A549 (cell line): Measurements from ENCODE around the gene KIAA1755. TPM values are rescaled to one million over a fixed set of nuclear protein-coding genes. Genes with fewer than 3 reads are reported as not detected.

Source experiments
- ATAC-seq, 2 experiments: fragments of 200-7000 bp in 1 of 2; fragments of >200 bp in 1 of 2; cut with Nextera tagmentation in 1 of 2; cut with Tn5 transposase in 1 of 2; 3 replicates each; pipeline versions ENCODE4 v1.8.0 to v1.9.1; 2018 to 2020; ENCODE audit warnings: mild to moderate bottlenecking in 1 of 2, moderate library complexity in 1 of 2
- CTCF ChIA-PET: fragments of 300-600 bp; sonication (Branson Sonifier 250); formaldehyde crosslinking; extraction: SDS; loops from one replicate; lab custom pipeline; 2021; ENCODE audit warnings: antibody characterized with exemption, inconsistent platforms; lab: Yijun Ruan, JAX
- POLR2A ChIA-PET: fragments of 350-600 bp; formaldehyde crosslinking; extraction: SDS; loops from one replicate; lab custom pipeline; 2021; ENCODE audit warnings: antibody characterized with exemption, inconsistent platforms; lab: Yijun Ruan, JAX
- DNase-seq, 2 experiments: peaks; one replicate each; pipeline versions ENCODE4 v3.0.0 to v3.0.0-alpha.2; 2011 to 2016; ENCODE audit warnings: low read depth in 1 of 2, low spot score in 1 of 2
- FAIRE-seq: peaks from 2 replicates; lab custom pipeline; 2011; peaks lifted over from hg19 to GRCh38; lab: Jason Lieb, UNC
- H3K27ac ChIP-seq, 2 experiments: fragments of >200 bp; sonication (Bioruptor Twin); formaldehyde crosslinking; 3 replicates each; pipeline ENCODE4 v1.5.1; 2016 to 2017
- H3K4me1 ChIP-seq: fragments of >200 bp; sonication (Bioruptor Twin); formaldehyde crosslinking; 3 replicates; pipeline ENCODE4 v1.6.1; 2016
- H3K4me2 ChIP-seq: fragments of >200 bp; sonication (Bioruptor Twin); formaldehyde crosslinking; 3 replicates; pipeline ENCODE4 v1.6.1; 2016
- H3K4me3 ChIP-seq: fragments of >200 bp; sonication (Bioruptor Twin); formaldehyde crosslinking; 3 replicates; pipeline ENCODE4 v1.5.1; 2016
- H3K9me3 ChIP-seq: fragments of >200 bp; sonication (Bioruptor Twin); formaldehyde crosslinking; 3 replicates; pipeline ENCODE4 v1.6.1; 2016
- BHLHE40 ChIP-seq: IDR thresholded peaks from 2 replicates; pipeline ENCODE4 v1.6.1; 2012; ENCODE audit warnings: low read depth, low read length, inconsistent platforms
- CBX8 ChIP-seq: fragments of 200-600 bp; sonication (generic); IDR thresholded peaks from 2 replicates; pipeline ENCODE4 v1.6.1; 2016
- CEBPB ChIP-seq, 2 experiments: fragments of >200 bp in 1 of 2; sonication (Bioruptor Twin) in 1 of 2; formaldehyde crosslinking in 1 of 2; IDR thresholded peaks; 2 replicates each; pipeline ENCODE4 v1.6.1; 2012 to 2016
- CHD2 ChIP-seq: fragments of 150-350 bp; IDR thresholded peaks from 2 replicates; pipeline ENCODE4 v1.6.1; 2014; ENCODE audit warnings: low read length; ENCODE audit not compliant: partially characterized antibody
- CHD4 ChIP-seq: fragments of 200-600 bp; sonication (generic); IDR thresholded peaks from 2 replicates; pipeline ENCODE4 v1.6.1; 2016; ENCODE audit warnings: antibody characterized with exemption, mild to moderate bottlenecking, borderline replicate concordance
- EHF ChIP-seq: fragments of 250-450 bp; sonication (Bioruptor Pico); IDR thresholded peaks from 2 replicates; pipeline ENCODE4 v1.5.0; 2020; ENCODE audit warnings: mild to moderate bottlenecking
- EHMT2 ChIP-seq: fragments of 200-600 bp; sonication (generic); IDR thresholded peaks from 2 replicates; pipeline ENCODE4 v1.6.1; 2016; ENCODE audit warnings: antibody characterized with exemption, low read depth, mild to moderate bottlenecking, moderate library complexity
- ESRRA ChIP-seq: fragments of 150-350 bp; IDR thresholded peaks from 2 replicates; pipeline ENCODE4 v1.6.1; 2014; ENCODE audit warnings: mild to moderate bottlenecking, low read length, borderline replicate concordance
- FOSB ChIP-seq: fragments of 250-450 bp; sonication (Bioruptor Pico); IDR thresholded peaks from 2 replicates; pipeline ENCODE4 v1.5.0; 2020; ENCODE audit warnings: mild to moderate bottlenecking, moderate library complexity
- FOXS1 ChIP-seq: fragments of 250-450 bp; sonication (Bioruptor Pico); IDR thresholded peaks from 2 replicates; pipeline ENCODE4 v1.5.0; 2020; ENCODE audit warnings: mild to moderate bottlenecking, moderate library complexity
- GATA3 ChIP-seq: IDR thresholded peaks from 2 replicates; pipeline ENCODE4 v1.6.1; 2012; ENCODE audit warnings: borderline replicate concordance
- HES2 ChIP-seq: fragments of >200 bp; sonication (Bioruptor Twin); formaldehyde crosslinking; IDR thresholded peaks from 2 replicates; pipeline ENCODE4 v1.6.1; 2016
- HEYL ChIP-seq: fragments of 250-450 bp; sonication (Bioruptor Pico); IDR thresholded peaks from 2 replicates; pipeline ENCODE4 v1.8.0; 2021; ENCODE audit warnings: mild to moderate bottlenecking, moderate library complexity
- HMGXB4 ChIP-seq: fragments of 250-450 bp; sonication (Bioruptor Pico); IDR thresholded peaks from 2 replicates; pipeline ENCODE4 v1.5.0; 2021; ENCODE audit warnings: mild to moderate bottlenecking, moderate library complexity, borderline replicate concordance
- HOXA7 ChIP-seq: fragments of 250-450 bp; sonication (Bioruptor Pico); IDR thresholded peaks from 2 replicates; pipeline ENCODE4 v1.5.0; 2020; ENCODE audit warnings: mild to moderate bottlenecking, moderate library complexity
- HOXB5 ChIP-seq: fragments of 250-450 bp; sonication (Bioruptor Pico); IDR thresholded peaks from 2 replicates; pipeline ENCODE4 v1.5.0; 2020; ENCODE audit warnings: mild to moderate bottlenecking, moderate library complexity
- KDM5A ChIP-seq: fragments of 200-600 bp; sonication (generic); IDR thresholded peaks from 2 replicates; pipeline ENCODE4 v1.6.1; 2016; ENCODE audit warnings: antibody characterized with exemption, mild to moderate bottlenecking
- MAFK ChIP-seq: fragments of 450-650 bp; IDR thresholded peaks from 2 replicates; pipeline ENCODE4 v1.6.1; 2014; ENCODE audit not compliant: partially characterized antibody
- MAX ChIP-seq: IDR thresholded peaks from 2 replicates; pipeline ENCODE4 v1.6.1; 2012
- MAZ ChIP-seq: fragments of 150-350 bp; IDR thresholded peaks from 2 replicates; pipeline ENCODE4 v1.6.1; 2014; ENCODE audit warnings: antibody characterized with exemption, low read depth, low read length, borderline replicate concordance
- MYC ChIP-seq: IDR thresholded peaks from 2 replicates; pipeline ENCODE4 v1.6.1; 2012; ENCODE audit warnings: mild to moderate bottlenecking, inconsistent platforms, low read length, improper control_type of control experiment, borderline replicate concordance
- NPAS2 ChIP-seq: fragments of 250-450 bp; sonication (Bioruptor Pico); IDR thresholded peaks from 2 replicates; pipeline ENCODE4 v1.8.0; 2022; ENCODE audit warnings: mild to moderate bottlenecking, moderate library complexity, borderline replicate concordance
- NR3C1 ChIP-seq: fragments of >200 bp; sonication (Bioruptor Twin); formaldehyde crosslinking; IDR thresholded peaks from 3 replicates; pipeline ENCODE4 v1.6.1; 2017
- PHF8 ChIP-seq: fragments of 200-600 bp; sonication (generic); IDR thresholded peaks from 2 replicates; pipeline ENCODE4 v1.6.1; 2016; ENCODE audit warnings: low read depth, mild to moderate bottlenecking, antibody characterized with exemption, moderate library complexity, borderline replicate concordance
- POLR2AphosphoS2 ChIP-seq: conservative IDR thresholded peaks from 2 replicates; pipeline ENCODE4 v1.6.1; 2012; ENCODE audit warnings: low read length, improper control_type of control experiment, inconsistent platforms
- RAD21 ChIP-seq, 2 experiments: fragments of >200 bp in 1 of 2; sonication (Bioruptor Twin) in 1 of 2; formaldehyde crosslinking in 1 of 2; IDR thresholded peaks in 1 of 2; conservative IDR thresholded peaks in 1 of 2; 2 replicates in 1 of 2; 3 replicates in 1 of 2; pipeline ENCODE4 v1.6.1; 2012 to 2018; ENCODE audit warnings: inconsistent platforms in 1 of 2
- RARB ChIP-seq: fragments of 250-450 bp; sonication (Bioruptor Pico); IDR thresholded peaks from 2 replicates; pipeline ENCODE4 v1.8.0; 2021; ENCODE audit warnings: mild to moderate bottlenecking, moderate library complexity
- RCOR1 ChIP-seq: fragments of 150-350 bp; IDR thresholded peaks from 2 replicates; pipeline ENCODE4 v1.6.1; 2014; ENCODE audit warnings: antibody characterized with exemption, low read length, low read depth
- RFX5 ChIP-seq: fragments of 450-650 bp; IDR thresholded peaks from 2 replicates; pipeline ENCODE4 v1.7.1; 2014; ENCODE audit warnings: antibody characterized with exemption, mild to moderate bottlenecking, moderate library complexity
- SMC3 ChIP-seq: fragments of >200 bp; sonication (Bioruptor Twin); formaldehyde crosslinking; IDR thresholded peaks from 3 replicates; pipeline ENCODE4 v1.6.1; 2018; ENCODE audit warnings: inconsistent platforms
- USF2 ChIP-seq: fragments of 450-650 bp; IDR thresholded peaks from 2 replicates; pipeline ENCODE4 v1.6.1; 2014; ENCODE audit warnings: antibody characterized with exemption
- ZC3H11A ChIP-seq: fragments of 450-650 bp; IDR thresholded peaks from 2 replicates; pipeline ENCODE4 v1.6.1; 2014; ENCODE audit warnings: antibody characterized with exemption, mild to moderate bottlenecking
- ZNF302 ChIP-seq: fragments of 250-450 bp; sonication (Bioruptor Pico); IDR thresholded peaks from 2 replicates; pipeline ENCODE4 v1.9.0; 2021; ENCODE audit warnings: inconsistent platforms, mild to moderate bottlenecking, moderate library complexity
- ZSCAN20 ChIP-seq: fragments of 250-450 bp; sonication (Bioruptor Pico); IDR thresholded peaks from 2 replicates; pipeline ENCODE4 v1.8.0; 2022; ENCODE audit warnings: mild to moderate bottlenecking, moderate library complexity
- WGBS: methylation state at CpG from one replicate; pipeline ENCODE4 v1.1.6; 2017; ENCODE audit errors: missing lambda C conversion rate; 5-methylcytosine and 5-hydroxymethylcytosine counted together
- polyA plus RNA-seq, 4 experiments: library from polyadenylated mRNA; depleted of rRNA in 3 of 4; stranded (reverse); fragments of >200 nt; fragmentation: RNase III in 1 of 4; extraction: RNeasy Plus Mini Kit Qiagen cat#74134 plus additional on column Dnase treatment in 1 of 4; gene quantifications; 2 replicates in 3 of 4; 3 replicates in 1 of 4; pipeline ENCODE4 v1.2.3, GENCODE V29; 2011 to 2017

KIAA1755 gene
- polyA plus RNA-seq, 2 of the 4 experiments (the other 2 are of a cell fraction) = 0.04 to 0.21 TPM

- peaks cover 7% of the 10 kb centered on the region; the same call in 2 of the 3 replicates for H3K9me3 ChIP-seq
- ChIA-PET POLR2A (no interaction called here), CTCF (interaction anchor here (0.8 to 5.2 kb wide), 5 partner anchors 9 to 124 kb away, joined by 3 to 36 read pairs (median 4); no protein-coding TSS in a partner anchor)
- FAIRE-seq (no peak), ATAC-seq (no peak), DNase-seq (no peak)
- 96% methylated on average over 3 of the region's 3 CpGs for WGBS
- H3K4me3 ChIP-seq = no peak overlapping the region
- TF ChIP-seq RFX5 = no peak
- TF ChIP-seq SMC3 = no peak
- no peak for TF ChIP-seq CHD2
- no peak for TF ChIP-seq NR3C1
- TF ChIP-seq FOSB (CRISPR knock-in tag) = no peak
- no peak for TF ChIP-seq RARB
- no peak for TF ChIP-seq BHLHE40
- no peak for TF ChIP-seq MAFK
- TF ChIP-seq CBX8 = no peak
- TF ChIP-seq ZSCAN20 (CRISPR knock-in tag) = no peak
- TF ChIP-seq CHD4 = no peak
- no peak for TF ChIP-seq HEYL (CRISPR knock-in tag)
- no peak for TF ChIP-seq MYC
- TF ChIP-seq POLR2AphosphoS2 = no peak
- TF ChIP-seq ZC3H11A = no peak
- TF ChIP-seq GATA3 = no peak
- TF ChIP-seq HOXA7 (CRISPR knock-in tag) = no peak
- H3K27ac ChIP-seq = peak overlapping the region in 1 of 2 experiments; percentile 83; a peak in 2 of 6 replicates
- H3K4me1 ChIP-seq = peaks cover 26% of the 10 kb centered on the region
- H3K4me2 ChIP-seq = no peak overlapping the region
Measured at GRCh38 chr20:38181971-38182370, 78.6 kb downstream of the KIAA1755 start.

- Histone ChIP-seq H3K9me3 (peaks cover 7% of the 10 kb centered on the region; the same call in 2 of the 3 replicates), H3K4me1 (peaks cover 19% of the 10 kb centered on the region; the same call in 2 of the 3 replicates), H3K4me2 (no peak overlapping the region), H3K27ac (peak overlapping the region in 1 of 2 experiments; percentile 42; a peak in 3 of 6 replicates), H3K4me3 (no peak overlapping the region)
- TF ChIP-seq RCOR1 (no peak), GATA3 (no peak), EHF (CRISPR knock-in tag) (no peak), RAD21 (conservative IDR thresholded peaks at IDR 0.05 in 1 of 2, IDR thresholded peaks at IDR 0.05 in 1 of 2) (no peak), EHMT2 (no peak), CEBPB (IDR thresholded peaks at IDR 0.05) (no peak), ZNF302 (no peak), HOXB5 (CRISPR knock-in tag) (no peak), KDM5A (no peak), NPAS2 (no peak), MYC (no peak), USF2 (no peak), FOXS1 (CRISPR knock-in tag) (no peak), PHF8 (no peak), HMGXB4 (CRISPR knock-in tag) (no peak), MAZ (no peak), HES2 (no peak), NR3C1 (no peak), MAX (no peak), ESRRA (no peak)
- FAIRE-seq (no peak), DNase-seq (no peak), ATAC-seq (no peak; a peak in 1 of 6 replicates)
- ChIA-PET POLR2A (no interaction called here), CTCF (interaction anchor here (0.8 to 5.2 kb wide), 7 partner anchors 8 to 124 kb away, joined by 3 to 36 read pairs (median 3); no protein-coding TSS in a partner anchor)
- WGBS = 66% methylated on average over 7 of the region's 7 CpGs
Measured at GRCh38 chr20:38181207-38181801, 79.2 kb downstream of the KIAA1755 start.
